HG03103 (cell line): ENCODE data around the gene PCDH18.

Experiments
- ATAC-seq: cut with Tn5 transposase; IDR thresholded peaks from one replicate; pipeline ENCODE4 v1.9.1; 2021; ENCODE audit warnings: low read depth; ENCODE audit not compliant: unreplicated experiment

Gene PCDH18

GRCh38 chr4:137471461-137471860 is 60.8 kb downstream of the PCDH18 start:
- ATAC-seq, result no peak

- ATAC-seq, result no peak
Measured at GRCh38 chr4:137470806-137471205, 61.5 kb downstream of the PCDH18 start.
